ENCODE measurements around the gene RAPGEF6. TPM values are rescaled to one million over a fixed set of nuclear protein-coding genes. Genes with fewer than 3 reads are reported as not detected.
"Not testable (repeated sequence)": the region's sequence is repeated elsewhere in the genome, so short reads cannot be mapped to it uniquely, and the experiment has no call there.

The RAPGEF6 gene
- total RNA-seq, 3 donors from 2014 or later: 23.6 to 26.8 (median 26.6) TPM

DNA sequence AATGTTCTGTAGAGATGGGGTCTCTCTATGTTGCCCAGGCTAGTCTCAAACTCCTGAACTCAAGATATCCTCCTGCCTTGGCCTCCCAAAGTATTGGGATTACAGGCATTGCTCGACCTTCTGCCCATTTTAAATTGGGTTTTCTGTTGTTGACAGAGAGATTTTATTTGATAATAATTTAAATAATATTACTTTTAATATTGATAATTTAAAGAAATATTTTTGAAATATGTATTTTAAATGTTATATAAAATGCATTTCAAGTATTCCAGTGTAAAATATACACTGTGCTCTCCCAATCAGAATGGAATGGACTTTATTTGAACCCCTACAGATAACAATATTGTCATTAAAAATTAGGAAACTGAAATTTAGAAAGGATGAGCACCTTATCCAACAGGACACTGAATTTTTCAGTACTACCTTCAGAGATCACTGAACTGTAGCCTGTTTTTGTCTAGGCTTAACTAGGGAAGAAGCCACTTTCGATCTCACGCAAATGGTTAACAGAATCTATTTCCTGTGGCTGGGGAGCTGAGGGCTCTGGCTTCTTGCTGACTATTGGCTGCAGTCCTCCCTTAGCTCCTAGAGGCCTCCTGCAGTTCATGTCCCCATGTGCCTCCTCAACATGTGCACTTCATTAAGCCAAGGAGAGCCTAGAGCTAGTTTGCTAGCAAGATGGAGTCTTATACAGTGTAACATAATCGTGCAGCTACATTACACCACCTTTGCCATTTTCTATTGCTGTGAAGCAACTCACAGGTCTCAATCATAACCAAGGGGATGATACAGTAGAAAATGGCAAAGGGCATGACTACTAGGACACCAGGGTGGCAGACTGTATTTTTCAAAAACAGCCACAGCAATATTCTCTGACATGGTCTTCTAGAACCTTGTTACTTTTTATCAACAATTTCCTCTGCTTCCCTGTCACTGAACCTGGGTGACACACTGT lies 221.1 kb downstream of the RAPGEF6 start:
- Mint-ChIP-seq H3K36me3 (ENCODE audit: insufficient read depth) (peaks cover 27% of the 10 kb centered on the region), H3K4me1 (ENCODE audit: low read depth) (peaks cover 37% of the 10 kb centered on the region), H3K9me3 (no peaks in the 10 kb centered on the region), H3K4me3 (peak overlapping the region; percentile 56), H3K27me3 (ENCODE audit: low read depth) (no peaks in the 10 kb centered on the region)
- no peak for DNase-seq
- peak; percentile 62 to 71 for ATAC-seq

DNA sequence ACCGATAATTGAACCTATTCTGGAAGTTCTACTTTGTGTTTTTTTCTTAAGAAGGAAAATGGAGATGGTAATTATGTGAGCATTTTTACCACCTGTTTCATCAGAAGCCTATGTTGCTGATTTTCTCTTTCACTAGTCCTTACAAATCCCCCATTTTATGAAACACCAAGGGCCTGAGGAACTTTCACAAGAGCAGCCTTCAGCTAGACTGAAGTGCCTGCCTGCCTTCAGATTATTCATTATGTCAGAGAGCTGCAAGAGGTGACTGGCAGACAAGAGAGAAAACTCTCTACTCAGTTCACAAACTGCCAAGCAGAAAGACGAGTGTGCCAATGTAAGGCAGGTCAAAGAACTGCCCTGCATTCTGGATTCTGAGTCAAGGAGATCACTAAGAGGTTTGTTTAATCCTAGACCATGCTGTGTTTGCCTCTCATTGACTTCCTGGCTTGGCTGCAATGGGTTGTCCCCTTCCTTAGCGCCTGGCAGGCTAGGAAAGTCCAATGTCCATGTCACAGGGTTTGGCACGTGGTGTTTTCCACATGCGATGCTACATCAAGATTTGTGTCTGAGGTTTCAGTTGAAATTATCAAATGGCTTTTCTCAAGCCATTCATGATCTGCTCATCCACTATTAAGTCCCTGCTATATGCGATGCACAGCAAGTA lies 227.9 kb downstream of the RAPGEF6 start:
- H3K27me3 Mint-ChIP-seq (ENCODE audit: low read depth): no peaks in the 10 kb centered on the region
- no peak for DNase-seq
- H3K36me3 Mint-ChIP-seq (ENCODE audit: insufficient read depth): peaks cover 62% of the 10 kb centered on the region
- ATAC-seq: peak in 1 of 2 donors; percentile 9
- no peak overlapping the region for H3K4me3 Mint-ChIP-seq
- H3K9me3 Mint-ChIP-seq: peaks cover 5% of the 10 kb centered on the region
- H3K4me1 Mint-ChIP-seq (ENCODE audit: low read depth): peaks cover 5% of the 10 kb centered on the region

DNA sequence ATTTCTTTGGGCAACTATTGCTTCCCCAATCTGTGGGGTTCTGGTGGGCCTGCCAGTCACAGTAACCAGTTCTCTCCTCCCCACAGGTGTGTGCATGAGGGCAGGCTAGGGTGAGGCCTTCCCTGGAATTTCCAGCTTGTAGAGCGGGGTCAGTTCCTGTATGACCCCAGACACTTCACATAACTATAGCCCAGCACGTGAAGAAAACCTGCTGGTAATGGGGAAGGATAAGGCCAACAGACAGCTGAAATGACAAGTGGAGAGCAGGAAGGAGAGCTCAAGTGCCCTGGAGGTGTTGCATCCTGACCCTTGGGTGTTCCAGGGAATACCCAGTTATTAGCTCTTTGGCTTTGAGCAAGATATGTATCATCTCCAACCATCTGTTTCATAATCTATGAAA lies 229.0 kb downstream of the RAPGEF6 start:
- ATAC-seq: no peak
- H3K27me3 Mint-ChIP-seq (ENCODE audit: low read depth): no peaks in the 10 kb centered on the region
- peaks cover 8% of the 10 kb centered on the region for H3K9me3 Mint-ChIP-seq
- H3K4me3 Mint-ChIP-seq: no peak overlapping the region
- DNase-seq: no peak
- peaks cover 63% of the 10 kb centered on the region for H3K36me3 Mint-ChIP-seq (ENCODE audit: insufficient read depth)
- peaks cover 5% of the 10 kb centered on the region for H3K4me1 Mint-ChIP-seq (ENCODE audit: low read depth)

DNA sequence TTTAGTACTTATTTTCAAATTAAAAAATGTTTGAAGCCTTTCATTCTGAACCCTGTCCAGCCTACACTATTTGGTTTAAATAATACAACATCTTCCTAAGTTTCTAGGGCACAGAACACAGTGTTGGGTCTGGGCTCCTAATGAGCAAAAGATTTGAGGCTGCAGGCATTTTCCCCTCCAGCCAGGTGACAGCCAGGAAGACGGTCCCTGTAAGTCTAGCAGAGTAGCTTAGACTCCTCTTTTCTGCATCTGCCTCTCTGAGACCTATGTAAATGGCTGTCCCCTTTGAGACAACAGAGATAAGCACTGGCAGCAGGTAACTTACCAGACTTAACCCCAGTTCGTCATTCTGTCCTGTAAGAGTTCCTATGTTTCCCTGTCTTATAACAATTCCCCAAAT lies 229.4 kb downstream of the RAPGEF6 start:
- peaks cover 64% of the 10 kb centered on the region for H3K36me3 Mint-ChIP-seq (ENCODE audit: insufficient read depth)
- H3K4me3 Mint-ChIP-seq: no peak overlapping the region
- H3K27me3 Mint-ChIP-seq (ENCODE audit: low read depth): no peaks in the 10 kb centered on the region
- H3K4me1 Mint-ChIP-seq (ENCODE audit: low read depth): peaks cover 7% of the 10 kb centered on the region
- DNase-seq (no peak), ATAC-seq (peak in 1 of 2 donors; percentile 18)
- peaks cover 11% of the 10 kb centered on the region for H3K9me3 Mint-ChIP-seq

DNA sequence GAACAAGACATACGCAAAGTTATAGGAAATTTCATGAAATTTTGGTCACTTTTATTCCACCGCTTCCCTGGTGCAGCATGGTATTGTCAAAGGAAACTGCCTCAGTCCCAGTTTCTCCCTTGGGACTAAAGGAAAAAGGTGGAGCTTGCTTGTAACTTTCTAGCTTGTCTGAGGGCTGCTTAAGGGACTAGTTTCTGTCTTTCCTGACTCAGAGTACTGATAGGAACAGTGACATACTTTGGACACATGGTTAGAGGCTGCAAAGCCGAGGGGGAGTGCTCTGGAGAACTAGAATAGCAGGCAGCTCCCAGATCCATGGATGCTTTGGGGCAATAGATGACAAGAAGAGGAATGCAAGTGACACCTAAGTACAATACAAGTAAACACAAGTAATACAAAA lies 234.4 kb downstream of the RAPGEF6 start:
- peaks cover 39% of the 10 kb centered on the region for H3K4me1 Mint-ChIP-seq (ENCODE audit: low read depth)
- peaks cover 72% of the 10 kb centered on the region for H3K36me3 Mint-ChIP-seq (ENCODE audit: insufficient read depth)
- H3K27me3 Mint-ChIP-seq (ENCODE audit: low read depth): no peaks in the 10 kb centered on the region
- ATAC-seq (no peak), DNase-seq (no peak)
- no peak overlapping the region for H3K4me3 Mint-ChIP-seq
- peaks cover 12% of the 10 kb centered on the region for H3K9me3 Mint-ChIP-seq

DNA sequence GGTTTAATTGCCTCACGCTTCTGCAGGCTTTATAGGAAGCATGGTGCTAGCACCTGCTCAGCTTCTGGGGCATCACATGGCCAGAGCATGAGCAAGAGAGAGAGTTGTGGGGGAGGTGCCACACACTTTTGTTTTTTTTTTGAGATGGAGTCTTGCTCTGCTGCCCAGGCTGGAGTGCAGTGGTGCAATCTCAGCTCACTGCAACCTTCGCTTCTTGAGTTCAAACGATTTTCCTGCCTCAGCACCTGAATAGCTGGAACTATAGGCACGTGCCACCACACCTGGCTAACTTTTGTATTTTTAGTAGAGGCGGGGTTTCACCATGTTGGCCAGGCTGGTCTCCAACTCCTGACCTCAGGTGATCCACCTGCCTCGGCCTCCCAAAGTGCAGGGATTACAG lies 236.0 kb downstream of the RAPGEF6 start:
- not testable (repeated sequence) for H3K4me3 Mint-ChIP-seq; DNase-seq; H3K27me3 Mint-ChIP-seq (ENCODE audit: low read depth); ATAC-seq
- H3K4me1 Mint-ChIP-seq (ENCODE audit: low read depth): peaks cover 44% of the 10 kb centered on the region
- peaks cover 12% of the 10 kb centered on the region for H3K9me3 Mint-ChIP-seq
- H3K36me3 Mint-ChIP-seq (ENCODE audit: insufficient read depth): peaks cover 71% of the 10 kb centered on the region

DNA sequence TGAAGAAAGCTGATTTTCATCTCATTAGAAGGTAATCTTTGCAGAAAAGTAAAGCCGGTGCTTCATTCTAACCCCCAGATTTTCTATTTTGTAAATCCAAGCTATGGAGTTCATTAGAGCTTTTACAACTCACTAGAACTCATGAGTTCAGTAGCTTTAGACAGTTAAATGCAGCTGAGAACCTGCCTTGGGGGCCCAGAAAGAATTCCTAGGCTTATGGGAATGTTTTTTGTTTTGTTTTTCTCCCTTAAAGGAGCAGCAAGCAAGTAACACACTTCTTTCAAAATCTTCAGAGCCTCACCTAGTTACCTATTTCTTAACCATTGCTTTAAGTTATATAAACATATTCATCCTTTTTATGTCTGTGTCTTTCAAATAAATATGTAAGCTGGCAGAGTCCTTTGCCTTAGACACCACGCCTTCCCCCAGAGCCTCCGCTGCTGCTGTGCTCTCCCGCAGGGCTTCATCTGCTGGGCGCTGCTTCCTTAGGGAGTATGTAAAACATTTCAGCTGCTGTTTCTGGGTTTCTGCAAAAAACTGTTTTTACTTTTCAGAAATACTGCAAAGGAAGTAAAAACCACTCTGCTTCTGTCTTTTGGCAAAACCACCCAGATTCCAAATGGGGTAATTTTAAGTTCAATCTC lies 238.3 kb downstream of the RAPGEF6 start:
- no peak for ATAC-seq
- DNase-seq: no peak
- peak overlapping the region; percentile 52 for H3K4me3 Mint-ChIP-seq
- peaks cover 3% of the 10 kb centered on the region for H3K9me3 Mint-ChIP-seq
- no peaks in the 10 kb centered on the region for H3K27me3 Mint-ChIP-seq (ENCODE audit: low read depth)
- peaks cover 66% of the 10 kb centered on the region for H3K4me1 Mint-ChIP-seq (ENCODE audit: low read depth)
- peaks cover 69% of the 10 kb centered on the region for H3K36me3 Mint-ChIP-seq (ENCODE audit: insufficient read depth)

DNA sequence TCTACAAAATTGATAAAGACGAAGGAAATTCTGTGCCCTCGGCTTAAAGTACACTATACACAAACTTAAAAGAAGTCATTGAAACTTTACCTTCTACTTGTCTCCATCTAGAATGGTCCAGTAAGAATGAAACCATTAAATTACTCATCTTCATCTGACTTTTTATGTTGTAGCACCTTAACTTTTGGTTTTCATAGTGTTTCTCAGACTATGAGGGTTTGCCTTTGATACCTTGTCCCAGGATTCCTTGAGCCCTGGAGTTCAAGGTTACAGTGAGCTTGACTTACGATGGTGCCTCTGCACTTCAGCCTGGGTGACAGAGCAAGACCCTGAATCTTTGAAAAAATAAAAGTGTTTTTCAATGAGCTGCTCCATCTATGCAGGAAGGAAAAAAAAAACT lies 239.0 kb downstream of the RAPGEF6 start:
- DNase-seq (no peak), ATAC-seq (peak; percentile 79 to 80)
- H3K36me3 Mint-ChIP-seq (ENCODE audit: insufficient read depth): peaks cover 72% of the 10 kb centered on the region

DNA sequence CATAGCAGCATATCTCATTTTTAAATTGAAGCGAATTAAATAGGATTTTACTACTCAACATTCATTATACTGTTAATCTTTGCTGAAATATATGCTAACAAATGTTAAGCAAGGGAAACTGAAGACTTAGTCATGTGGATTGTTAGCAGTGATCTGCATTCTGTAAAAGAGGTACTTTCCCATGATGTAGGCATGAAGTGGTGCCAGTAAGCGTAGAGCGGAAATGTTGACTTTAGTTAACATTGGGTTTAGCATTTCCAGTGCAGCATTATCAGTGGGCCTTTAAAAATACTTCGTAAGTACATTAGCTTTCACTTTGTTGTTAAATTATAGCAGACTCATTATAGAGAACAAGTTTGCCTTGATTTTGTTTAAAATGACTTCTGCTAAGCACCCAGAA lies 240.9 kb downstream of the RAPGEF6 start:
- Mint-ChIP-seq H3K9me3 (no peaks in the 10 kb centered on the region), H3K36me3 (ENCODE audit: insufficient read depth) (peaks cover 71% of the 10 kb centered on the region), H3K4me3 (peak overlapping the region; percentile 70), H3K4me1 (ENCODE audit: low read depth) (peaks cover 81% of the 10 kb centered on the region), H3K27me3 (ENCODE audit: low read depth) (no peaks in the 10 kb centered on the region)
- DNase-seq (peak; percentile 34), ATAC-seq (peak; percentile 70 to 73)

More for the DNA sequence above, 239.0 kb downstream of the RAPGEF6 start:
- Mint-ChIP-seq H3K4me1 (ENCODE audit: low read depth) (peaks cover 70% of the 10 kb centered on the region), H3K4me3 (peak overlapping the region; percentile 70), H3K9me3 (peaks cover 3% of the 10 kb centered on the region), H3K27me3 (ENCODE audit: low read depth) (no peaks in the 10 kb centered on the region)

DNA sequence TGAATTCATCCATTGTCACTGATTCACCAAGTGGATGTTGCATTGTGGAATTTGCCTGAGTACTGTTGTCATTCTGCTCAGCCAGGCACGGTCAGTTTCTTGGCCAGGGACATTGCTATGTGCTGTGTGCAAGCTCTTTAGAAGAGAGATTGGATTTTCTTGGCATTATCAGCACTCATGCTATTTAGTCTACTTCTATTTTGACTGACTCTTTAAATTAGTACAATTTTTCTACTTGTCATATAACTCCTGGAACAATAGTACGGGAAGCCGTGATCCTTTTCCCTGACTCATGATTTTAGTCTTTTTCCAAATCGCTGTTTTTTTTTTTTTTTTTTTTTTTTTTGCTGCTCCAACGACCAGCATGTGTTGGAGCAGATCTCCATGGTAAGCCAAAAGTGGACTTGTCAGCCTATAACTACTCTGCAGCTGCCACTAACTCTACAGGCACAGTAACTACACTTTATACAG lies 241.5 kb downstream of the RAPGEF6 start:
- Mint-ChIP-seq H3K36me3 (ENCODE audit: insufficient read depth) (peaks cover 70% of the 10 kb centered on the region), H3K4me1 (ENCODE audit: low read depth) (peaks cover 82% of the 10 kb centered on the region), H3K27me3 (ENCODE audit: low read depth) (no peaks in the 10 kb centered on the region), H3K9me3 (no peaks in the 10 kb centered on the region), H3K4me3 (peak overlapping the region; percentile 70)
- ATAC-seq (no peak), DNase-seq (no peak)

DNA sequence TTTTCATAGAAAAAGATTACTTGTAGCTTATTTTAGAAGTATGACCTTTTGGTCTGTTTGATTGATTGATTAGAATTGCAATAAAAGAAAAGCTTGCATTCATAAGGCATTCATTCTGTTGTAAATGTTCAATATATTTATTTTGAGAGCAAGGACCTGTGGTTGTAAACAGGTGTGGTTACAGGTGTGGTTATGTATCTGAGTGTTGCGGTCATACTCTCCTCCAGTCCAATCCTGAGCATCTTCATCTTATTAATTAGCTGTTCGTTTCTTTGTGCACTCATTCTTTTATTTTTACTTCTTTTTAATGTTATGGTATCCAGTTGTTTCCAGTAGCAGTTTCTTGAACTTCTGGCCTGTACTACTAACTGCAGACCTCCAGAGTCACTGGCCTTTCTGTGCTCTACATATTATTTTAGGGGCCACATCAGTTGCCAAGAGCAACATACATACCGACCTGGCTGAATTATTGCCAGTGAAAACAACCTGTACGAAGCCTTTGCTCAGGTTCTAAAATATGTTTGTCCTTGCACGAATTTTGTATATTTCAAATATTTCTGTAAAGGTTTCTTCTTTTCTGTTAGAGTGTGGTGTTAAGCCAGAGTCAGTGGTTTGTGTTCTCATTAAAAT lies 242.4 kb downstream of the RAPGEF6 start:
- Mint-ChIP-seq H3K36me3 (ENCODE audit: insufficient read depth) (peaks cover 64% of the 10 kb centered on the region), H3K9me3 (no peaks in the 10 kb centered on the region), H3K4me1 (ENCODE audit: low read depth) (peaks cover 87% of the 10 kb centered on the region), H3K27me3 (ENCODE audit: low read depth) (no peaks in the 10 kb centered on the region), H3K4me3 (no peak overlapping the region)
- ATAC-seq (no peak), DNase-seq (no peak)

DNA sequence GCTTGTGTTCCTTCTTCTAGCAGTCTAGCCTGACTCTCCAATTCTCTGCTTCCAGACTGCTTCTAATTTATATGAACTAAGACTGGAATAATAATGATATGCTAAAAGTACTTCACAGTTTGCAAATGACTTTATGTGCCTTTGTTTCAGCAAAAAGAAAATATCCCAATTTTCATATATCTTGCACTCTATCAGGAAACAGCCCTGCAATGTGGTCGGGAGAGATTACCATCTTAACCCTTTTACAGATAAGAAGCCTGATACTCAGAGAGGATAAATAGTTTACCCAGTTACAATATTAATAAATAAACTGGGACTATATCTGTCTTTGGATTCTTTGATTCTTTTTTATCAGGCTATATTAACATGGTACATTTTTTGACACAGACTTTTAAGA lies 245.2 kb downstream of the RAPGEF6 start:
- H3K4me1 Mint-ChIP-seq (ENCODE audit: low read depth): peaks cover 86% of the 10 kb centered on the region
- no peaks in the 10 kb centered on the region for H3K27me3 Mint-ChIP-seq (ENCODE audit: low read depth)
- H3K4me3 Mint-ChIP-seq: peak overlapping the region; percentile 19
- no peak for DNase-seq
- H3K36me3 Mint-ChIP-seq (ENCODE audit: insufficient read depth): peaks cover 65% of the 10 kb centered on the region
- no peak for ATAC-seq
- no peaks in the 10 kb centered on the region for H3K9me3 Mint-ChIP-seq

DNA sequence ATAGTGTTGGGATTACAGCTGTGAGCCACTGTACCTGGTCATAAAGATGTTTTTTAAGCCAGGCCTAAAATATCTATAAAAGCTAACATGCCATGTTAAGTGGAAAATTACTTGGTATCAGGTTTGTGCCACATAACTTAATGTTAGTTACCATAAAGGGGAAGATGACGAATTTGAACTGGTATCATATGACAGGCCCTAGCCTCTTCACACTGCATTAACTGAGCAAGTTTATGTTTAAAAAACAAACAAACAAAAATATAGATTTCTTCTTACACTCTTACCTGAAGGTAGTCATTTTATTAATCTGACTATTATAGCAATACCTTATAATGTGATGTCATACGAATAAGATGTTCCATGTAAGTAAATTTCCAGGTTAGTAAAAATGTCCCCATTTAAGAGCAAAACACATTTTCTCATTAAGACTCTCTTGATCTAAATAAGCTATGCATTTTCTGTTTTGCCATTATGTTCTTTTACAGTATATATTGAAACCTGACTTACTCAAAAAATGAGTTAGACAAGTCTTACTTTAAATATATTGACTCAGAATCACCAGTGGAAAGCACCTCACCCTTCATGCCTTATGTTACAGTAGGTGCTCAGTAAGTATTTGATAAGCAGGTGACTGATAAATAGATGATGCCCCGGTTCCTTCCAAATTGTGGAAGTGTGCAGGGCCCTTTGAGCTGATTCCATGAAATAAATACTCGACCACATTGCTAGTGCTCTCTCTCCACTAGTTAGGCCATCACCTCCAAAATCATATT lies 245.7 kb downstream of the RAPGEF6 start:
- H3K4me3 Mint-ChIP-seq: peak overlapping the region; percentile 19
- no peak for DNase-seq
- H3K9me3 Mint-ChIP-seq: no peaks in the 10 kb centered on the region
- H3K4me1 Mint-ChIP-seq (ENCODE audit: low read depth): peaks cover 91% of the 10 kb centered on the region
- no peaks in the 10 kb centered on the region for H3K27me3 Mint-ChIP-seq (ENCODE audit: low read depth)
- peak; percentile 71 to 72 for ATAC-seq
- H3K36me3 Mint-ChIP-seq (ENCODE audit: insufficient read depth): peaks cover 65% of the 10 kb centered on the region

Data from activated T-cell treated with anti-CD3 and anti-CD28 coated beads, Interleukin-2, amount 50 U/mL, for 4 hours (primary cell).